GM19438 (cell line): ENCODE results near the gene ELF5.

ENCODE experiments used
- ATAC-seq: cut with Tn5 transposase; IDR thresholded peaks from one replicate; pipeline ENCODE4 v1.9.1; 2021; ENCODE audit warnings: low read depth; ENCODE audit not compliant: unreplicated experiment

Gene ELF5

DNA sequence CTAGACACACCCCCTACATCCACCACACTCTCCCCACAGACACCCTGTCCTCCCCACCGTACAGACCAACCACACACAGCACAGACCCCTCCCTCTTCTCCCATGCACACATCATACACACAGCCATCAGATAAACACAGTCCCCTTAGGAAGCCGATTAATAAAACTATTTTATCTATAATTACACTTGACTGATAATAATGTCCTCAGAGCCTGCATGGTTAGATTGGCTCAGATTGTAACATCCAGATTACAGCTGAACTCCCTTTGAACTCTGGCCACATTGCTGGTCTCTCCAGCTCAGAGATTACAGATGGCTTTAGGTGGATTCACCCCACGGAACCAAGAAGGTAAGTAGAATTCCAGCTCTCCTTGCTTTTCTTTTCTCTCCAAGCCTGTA lies 9.5 kb upstream of the ELF5 start:
- ATAC-seq: no peak

- no peak for ATAC-seq
Observed at GRCh38 chr11:34522188-34522587, 8.6 kb upstream of the ELF5 start.

DNA sequence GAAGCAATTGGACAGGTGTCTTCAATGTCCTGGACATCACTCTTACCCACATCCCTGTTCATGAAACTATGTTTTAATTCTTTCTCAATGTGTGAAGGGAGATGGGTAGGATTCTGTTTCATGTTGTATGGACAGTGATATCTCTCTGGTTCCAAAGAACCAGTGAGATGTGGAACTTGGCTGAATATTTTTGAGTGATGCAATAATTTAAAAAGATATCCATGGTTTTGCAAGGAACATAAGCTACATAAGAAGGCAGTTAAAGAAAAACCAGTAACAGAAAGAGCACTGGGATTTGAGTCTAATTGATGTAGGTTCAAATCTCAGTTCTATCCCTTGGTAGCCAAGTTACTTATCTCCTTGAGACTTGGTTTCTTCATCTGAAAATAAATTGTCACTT lies 7.7 kb upstream of the ELF5 start:
- no peak for ATAC-seq

DNA sequence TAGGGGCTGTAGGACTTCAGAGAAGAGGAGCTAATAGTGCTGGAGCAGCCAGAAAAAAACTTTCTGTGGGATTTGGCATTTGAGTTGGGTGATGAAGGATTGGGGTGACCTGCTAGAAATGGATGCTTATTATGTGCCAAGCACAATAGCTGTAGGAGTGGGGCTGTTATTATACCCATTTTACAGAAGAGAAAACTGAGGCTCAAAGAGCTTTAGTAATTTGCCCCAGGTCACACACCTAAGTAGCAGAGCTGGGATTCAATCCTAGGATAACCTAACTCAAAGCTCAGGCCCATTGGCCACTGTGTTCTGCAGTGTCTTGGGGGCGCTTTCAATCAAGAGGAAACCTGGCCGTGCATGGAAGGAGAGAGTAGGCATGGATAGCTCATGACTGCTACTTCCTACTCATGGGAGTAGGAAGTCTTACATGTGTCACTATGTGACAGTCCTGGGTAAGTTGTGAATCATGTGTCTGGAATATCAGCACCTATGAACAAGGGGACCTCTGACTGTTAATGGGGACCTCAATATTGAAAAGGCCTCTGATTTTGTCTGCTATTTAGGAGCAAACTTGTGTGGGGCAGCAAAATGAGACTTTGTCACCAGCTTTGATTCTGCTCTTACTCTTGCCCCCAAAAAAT lies 6.1 kb upstream of the ELF5 start:
- no peak for ATAC-seq

DNA sequence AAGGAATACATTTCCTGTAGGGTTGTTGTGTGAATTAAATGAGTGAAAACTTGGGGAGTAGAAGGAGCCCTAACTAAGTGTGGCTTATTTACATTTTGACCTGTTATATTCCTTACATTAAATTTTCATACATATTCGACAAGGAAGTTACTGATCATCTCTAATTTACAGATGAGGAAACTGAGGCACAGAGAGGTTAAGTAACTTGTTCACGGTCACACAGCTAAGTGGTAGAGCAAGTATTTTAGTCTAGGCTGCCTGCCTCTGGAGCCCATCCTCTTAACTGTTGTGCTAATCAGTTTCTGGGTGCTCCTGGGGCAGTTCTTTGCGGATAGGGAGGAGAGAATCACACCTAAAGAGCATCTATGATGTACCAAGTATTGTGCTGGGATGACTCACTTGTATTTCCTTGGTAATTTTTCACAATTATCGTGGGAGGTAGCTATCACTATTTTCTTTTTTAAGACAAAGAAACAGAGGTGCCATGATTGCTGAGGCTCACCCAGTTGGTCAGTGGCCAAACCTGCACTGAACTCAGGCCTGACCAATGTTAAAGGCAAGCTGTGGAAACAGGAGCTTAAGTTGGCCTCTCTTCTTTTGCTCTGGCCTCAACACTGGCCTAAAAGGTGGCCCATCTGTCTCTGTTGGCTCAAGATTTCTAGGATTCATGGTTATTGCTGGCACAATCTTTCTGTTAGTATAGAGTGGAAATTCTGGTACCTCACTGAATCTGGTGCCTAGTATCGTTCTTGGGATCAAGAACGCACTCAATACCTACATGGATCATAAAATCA lies 2.9 kb upstream of the ELF5 start:
- no peak for ATAC-seq

DNA sequence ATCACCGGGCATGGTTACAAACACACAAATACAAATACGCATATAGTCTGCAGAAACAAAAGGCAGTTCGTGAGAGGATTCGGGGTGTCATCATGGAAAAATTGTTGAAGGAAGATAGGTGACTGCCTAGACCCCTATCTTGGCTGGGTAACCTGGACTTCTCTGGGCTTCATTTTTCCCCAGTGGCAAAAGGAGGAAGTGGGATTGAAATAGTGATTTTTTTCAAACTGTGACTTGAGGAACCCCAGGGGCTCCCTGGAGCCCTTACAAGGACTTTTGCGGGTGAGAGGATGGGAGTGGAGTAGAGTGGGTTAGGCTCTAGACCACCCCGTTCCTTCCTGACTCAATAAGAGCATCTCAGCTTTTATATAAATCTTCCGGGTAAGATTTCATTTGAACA lies 1.0 kb upstream of the ELF5 start:
- no peak for ATAC-seq

DNA sequence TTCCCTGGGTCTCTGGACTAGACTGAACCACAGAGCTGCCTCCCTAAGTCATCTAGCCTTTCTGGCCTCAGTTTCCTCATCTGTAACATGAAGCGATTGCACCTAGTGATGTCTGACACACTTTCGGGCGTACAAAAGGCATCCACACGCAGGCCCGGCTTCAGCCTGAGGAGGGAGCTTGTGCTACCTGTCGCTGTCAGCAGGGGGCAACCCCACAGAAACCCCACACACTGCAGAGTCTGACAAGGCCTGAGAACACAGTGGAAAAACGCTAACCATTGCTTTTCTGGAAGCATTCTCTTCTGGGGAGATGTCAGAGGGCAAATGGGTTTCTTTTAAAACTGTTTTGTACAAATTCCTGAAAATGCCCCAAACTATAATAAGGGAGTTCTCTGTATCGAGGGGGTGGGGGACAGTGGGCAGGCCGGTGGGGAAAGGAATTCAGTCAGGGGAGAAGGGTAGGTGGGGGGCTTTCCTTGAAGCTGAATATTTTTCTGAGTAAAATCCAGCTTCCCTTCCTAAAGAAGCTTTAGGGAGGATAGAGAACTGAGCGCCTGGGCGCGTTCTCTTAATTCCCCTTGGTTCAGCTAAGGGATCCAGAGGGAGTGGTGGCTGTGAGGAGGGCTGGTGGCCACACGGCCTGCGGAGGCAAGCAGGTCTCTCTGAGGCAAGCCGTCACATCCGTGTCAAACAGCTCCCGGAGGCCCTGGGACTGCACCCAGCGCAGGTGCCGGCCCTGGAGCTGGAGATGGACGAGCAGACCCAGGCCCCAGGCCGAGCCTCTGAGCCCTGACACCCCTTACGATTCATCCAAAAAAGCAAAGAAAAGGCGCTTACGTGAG lies 533 bp downstream of the ELF5 start:
- peak; percentile 83 for ATAC-seq

- no peak for ATAC-seq
Observed at GRCh38 chr11:34510673-34511072, 2.9 kb downstream of the ELF5 start.

DNA sequence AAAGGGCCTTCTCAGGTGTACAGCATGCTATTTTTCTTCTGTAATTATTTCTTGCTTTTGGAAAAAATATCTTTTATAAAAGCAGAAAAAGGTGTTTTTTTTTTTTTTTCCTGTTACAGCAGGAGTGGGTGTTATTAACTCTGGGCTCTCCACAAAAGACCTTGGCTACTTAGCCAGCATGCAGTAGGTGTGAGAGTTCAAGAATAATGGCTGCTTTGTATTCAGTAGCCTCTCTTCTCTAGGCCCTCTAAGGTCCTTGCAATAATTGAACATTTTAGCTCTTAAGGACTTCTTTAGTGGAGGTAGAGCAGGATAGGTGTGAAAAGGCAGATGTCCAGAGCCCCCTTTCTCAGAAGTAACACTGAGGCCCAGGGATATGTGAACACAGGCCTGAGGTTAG lies 3.4 kb downstream of the ELF5 start:
- no peak for ATAC-seq

- no peak for ATAC-seq
Observed at GRCh38 chr11:34509336-34509876, 4.2 kb downstream of the ELF5 start.

DNA sequence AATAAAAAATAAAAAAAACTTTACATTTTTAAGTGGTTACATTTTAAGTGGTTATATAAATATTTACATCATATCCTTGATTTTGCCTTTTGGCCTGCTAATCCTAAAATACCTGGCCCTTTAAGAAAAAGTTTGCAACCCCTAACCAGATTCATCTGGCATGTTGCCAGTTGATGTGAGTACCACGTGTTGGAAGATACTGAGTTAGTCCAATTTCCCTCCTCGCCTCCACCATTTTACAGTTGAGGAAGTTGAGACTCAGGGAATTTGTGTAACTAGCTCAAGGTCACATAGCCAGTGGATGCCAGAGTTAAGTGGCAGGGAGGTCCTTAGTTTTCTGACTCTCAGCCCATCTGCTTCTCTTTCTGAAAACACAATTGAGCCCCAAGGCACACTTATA lies 5.1 kb downstream of the ELF5 start:
- ATAC-seq: no peak

DNA sequence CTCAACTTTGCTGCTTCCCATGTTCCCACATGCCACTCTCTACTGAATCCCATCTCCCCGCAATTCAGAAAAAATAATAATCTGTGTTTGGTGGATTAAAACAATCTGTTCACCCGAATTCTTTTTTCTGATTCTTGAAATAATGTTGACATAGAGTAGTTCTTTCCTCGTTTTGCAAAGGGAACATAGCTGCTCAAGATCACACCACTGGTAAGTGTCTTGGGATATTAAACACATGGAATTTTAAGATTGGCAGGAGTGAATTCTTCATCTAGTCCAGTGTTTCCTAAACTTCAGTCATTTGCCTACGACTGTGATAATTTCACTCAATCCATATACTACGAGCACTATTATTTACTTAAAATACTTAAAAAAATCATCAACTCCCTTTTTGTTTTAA lies 6.0 kb downstream of the ELF5 start:
- no peak for ATAC-seq

DNA sequence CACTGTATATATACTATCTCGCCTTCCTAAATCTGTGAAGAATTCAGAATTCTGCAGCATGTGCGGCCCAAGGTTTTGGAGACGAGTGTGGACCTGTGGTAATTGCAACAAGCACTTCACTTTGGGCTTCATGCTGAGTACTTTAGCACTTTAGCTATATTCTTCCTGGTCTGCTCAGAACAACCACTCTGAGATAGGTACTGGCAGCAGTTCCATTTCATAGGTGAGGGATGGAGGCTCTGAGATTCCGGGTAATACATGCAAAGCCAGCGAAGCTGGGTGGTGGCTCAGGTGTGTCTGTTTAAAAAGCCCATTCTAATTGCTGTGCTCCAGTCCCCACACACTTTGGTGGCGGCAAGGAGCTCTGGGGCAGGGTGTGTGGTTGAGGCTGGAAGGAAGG lies 6.4 kb downstream of the ELF5 start:
- no peak for ATAC-seq

- no peak for ATAC-seq
Observed at GRCh38 chr11:34505874-34506273, 7.7 kb downstream of the ELF5 start.

DNA sequence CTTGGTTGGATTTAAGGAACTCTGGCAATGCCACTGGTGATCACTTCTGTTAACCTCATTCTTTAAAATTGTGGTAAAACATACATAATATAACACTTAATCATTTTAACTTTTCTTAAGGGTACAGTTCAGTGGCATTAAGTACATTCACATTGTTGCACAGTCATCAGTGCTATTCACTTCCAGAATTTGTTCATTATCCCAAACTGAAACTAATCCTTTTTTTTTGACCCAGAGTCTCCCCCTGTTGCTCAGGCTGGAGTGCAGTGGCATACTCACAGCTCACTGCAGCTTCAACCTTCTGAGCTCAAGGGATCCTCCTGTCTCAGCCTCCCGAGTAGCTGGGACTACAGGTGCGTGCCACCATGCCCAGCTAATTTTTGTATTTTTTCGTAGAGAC lies 10.6 kb downstream of the ELF5 start:
- no peak for ATAC-seq

- ATAC-seq: no peak
Observed at GRCh38 chr11:34501949-34502348, 11.6 kb downstream of the ELF5 start.

- ATAC-seq: no peak
Observed at GRCh38 chr11:34501500-34501899, 12.1 kb downstream of the ELF5 start.

DNA sequence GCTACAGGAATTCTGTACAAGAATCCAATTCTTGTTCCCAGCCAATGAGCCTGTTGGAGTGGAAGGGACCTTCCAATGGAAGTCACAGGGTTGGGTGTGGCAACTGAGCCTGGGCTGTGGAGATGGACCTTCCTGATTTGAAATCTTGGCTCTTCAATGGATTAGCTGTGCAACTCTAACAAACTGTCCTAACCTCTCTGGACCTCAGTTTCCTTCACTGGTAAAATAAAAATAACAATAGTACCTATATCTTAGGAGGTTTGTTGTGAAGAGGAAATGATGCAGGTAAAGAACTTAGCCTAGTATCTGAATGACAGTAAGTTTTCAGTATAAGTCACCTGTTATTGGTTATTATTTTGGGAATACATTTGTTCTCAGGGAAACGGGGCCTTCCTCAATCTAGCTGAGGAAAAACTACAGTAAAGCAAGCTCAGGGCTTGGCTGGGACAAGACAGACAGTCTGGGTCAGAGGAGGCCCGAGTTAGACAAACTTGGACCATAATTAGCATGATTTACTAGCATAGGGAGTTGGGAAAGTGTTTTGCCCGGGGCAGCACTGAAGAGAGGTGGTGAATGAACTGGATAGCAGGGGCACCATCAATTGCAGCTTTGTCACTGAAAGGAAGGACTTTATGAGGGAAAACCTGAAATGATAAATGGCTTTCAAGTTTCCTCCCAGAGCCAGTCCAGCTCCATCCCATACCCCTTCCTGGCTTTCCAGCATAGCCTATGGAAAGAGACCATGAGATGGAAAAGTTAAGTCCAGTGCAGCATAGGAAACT lies 13.7 kb downstream of the ELF5 start:
- no peak for ATAC-seq

- no peak for ATAC-seq
Observed at GRCh38 chr11:34495724-34496377, 17.7 kb downstream of the ELF5 start.

DNA sequence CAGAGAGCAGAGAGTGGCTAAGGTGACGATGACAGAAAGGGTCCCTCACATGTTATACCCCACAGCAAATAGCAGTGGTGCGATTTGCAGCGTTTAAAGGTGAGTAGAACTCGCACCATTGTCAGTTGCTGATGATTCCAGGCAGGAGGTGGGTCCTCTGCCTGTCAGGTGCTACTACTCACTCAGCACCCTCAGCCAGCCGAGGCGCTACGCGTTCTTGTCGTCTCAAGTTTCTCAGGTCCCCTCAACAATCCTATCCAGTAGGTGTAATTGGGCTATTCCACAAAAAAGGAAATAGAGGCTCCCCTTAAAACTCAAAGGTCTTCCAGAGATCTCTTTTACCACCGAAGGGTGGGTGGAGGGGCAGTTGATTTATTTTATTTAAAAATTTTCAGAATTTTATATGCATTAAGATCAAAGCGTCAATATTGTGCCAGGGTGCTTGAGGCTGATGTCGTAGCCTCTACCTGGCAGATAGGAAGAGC lies 18.3 kb downstream of the ELF5 start:
- ATAC-seq: no peak
